Activated CD4-positive, CD25-positive, alpha-beta regulatory T cell (primary cell): ENCODE measurements around the gene TKTL1.
A peak's percentile ranks its signal among the peaks of the same experiment; 100 is the strongest.
"Not testable (repeated sequence)": the region's sequence is repeated elsewhere in the genome, so short reads cannot be mapped to it uniquely, and the experiment has no call there.

ENCODE experiments used
- DNase-seq, 4 experiments: peaks; one replicate each; lab custom pipeline; 2025; lab: John Stamatoyannopoulos, UW

The TKTL1 gene

DNA sequence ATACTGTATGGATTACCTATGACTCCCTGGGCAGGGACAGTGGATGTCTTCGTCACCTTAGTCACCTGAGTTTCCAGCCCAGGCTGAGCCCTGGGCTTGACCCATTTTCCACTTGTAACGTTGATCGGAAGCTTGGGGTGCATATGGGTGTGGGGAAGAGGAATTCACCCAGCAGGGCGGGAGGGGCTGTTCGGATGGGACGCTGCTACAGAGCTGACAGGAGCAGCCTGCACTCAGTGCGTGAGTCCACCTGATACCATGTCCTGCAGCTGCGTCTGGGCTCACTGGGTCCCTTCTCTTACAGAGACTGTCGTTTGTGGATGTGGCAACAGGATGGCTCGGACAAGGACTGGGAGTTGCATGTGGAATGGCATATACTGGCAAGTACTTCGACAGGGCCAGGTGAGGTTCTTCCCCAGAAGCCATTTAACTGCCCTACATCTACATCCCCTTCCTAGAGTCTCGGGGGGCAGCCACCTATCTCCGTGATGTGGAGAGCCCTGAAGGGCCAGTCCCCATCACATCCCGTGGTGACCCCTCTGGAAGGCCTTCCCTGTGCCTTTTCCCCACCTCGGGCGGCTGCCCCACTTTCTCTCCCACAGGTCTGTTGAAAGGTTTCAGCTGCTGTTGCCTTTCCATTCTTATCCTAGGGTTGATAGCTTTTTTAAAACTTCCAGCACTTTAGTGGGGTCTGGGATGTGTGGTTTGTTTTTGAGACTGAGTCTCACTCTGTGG lies 13.6 kb downstream of the TKTL1 start:
- DNase-seq, result no peak

DNA sequence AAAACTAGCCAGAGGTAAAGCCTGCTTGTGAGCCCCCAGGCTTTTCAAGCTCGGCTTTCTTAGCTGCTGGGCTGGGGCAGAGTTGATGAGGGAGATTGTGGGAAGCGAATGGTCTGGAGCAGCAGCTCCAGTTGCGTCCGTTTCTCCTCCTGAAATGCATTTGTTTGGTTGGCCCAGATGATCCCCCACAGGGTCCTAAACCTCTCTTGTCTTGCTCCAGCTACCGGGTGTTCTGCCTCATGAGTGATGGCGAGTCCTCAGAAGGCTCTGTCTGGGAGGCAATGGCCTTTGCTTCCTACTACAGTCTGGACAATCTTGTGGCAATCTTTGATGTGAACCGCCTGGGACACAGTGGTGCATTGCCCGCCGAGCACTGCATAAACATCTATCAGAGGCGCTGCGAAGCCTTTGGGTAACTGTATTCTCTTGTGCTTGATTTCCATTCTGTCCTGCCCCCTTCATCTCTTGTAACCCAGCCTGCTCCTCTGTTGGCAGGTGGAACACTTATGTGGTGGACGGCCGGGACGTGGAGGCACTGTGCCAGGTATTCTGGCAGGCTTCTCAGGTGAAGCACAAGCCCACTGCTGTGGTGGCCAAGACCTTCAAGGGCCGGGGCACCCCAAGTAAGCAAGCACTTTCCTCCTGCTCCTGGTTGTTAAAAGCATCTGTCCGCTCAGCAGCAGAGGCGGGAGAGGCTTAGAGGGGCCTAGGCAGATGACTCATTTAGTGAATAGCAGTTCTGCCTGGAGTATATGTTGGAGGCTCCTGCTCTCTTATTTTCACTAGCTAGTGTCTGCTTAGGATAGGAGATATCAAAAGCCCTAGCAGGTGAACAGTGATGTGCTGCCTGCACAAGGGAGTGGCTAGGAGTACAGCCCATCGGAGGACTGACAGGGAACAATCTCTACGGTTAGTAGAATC lies 15.3 kb downstream of the TKTL1 start:
- no peak for DNase-seq

DNA sequence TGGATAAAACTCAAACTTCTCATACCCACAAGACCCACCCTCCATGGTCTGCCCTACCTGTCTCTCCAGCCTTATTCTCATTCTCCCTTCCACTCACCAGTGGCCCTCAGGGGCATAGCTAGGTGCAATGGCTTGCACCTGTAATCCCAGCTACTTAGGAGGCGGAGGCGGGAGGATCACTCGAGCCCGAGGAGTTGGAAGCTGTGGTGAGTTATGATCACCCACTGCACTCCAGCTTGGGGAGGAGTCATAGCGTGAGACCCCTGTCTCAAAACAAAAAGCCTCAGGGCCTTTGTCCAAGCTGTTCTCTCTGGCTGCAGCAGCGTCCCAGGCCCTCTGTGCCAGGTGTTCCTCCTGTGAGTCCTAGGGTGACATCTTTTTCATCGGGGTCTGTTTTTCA lies 16.5 kb downstream of the TKTL1 start:
- no peak for DNase-seq

DNA sequence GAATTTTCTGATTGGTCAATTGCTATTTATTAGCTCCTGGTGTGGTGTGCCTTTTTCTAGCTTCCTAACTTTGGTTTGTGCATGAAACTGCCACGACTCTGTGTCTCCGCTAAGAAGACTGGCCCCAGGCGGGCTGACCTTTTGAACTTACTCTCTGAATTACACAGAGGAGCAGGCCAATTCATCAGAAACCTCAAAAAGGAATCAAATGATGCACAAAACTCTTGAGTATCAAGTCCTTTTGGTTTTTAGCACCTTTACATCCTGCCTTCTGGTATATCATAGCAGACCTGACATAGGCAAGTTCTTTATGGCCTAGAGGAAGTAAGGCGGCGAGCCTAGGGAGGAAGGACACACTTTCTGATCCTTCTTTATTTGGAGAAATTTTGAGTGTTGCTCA lies 17.6 kb downstream of the TKTL1 start:
- no peak for DNase-seq

DNA sequence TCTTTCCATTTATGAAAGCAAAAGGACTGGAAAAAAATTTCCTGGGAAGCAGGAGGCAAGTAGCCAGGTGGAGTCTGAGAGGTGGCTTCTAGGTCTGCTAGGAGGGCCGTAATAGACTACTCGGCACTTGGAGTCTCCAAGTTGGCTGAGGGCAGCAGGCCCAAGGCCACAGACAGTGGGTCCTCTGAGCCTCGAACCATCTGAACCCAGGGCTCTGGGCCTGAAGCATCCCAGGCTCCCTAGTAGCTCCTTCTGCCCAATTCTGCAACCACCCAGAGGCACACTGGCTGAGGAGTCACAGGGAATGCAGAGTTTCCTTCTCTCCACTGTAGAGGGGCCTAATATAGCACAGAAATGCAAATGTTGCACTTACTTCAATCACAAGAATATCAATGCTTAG lies 19.8 kb downstream of the TKTL1 start:
- DNase-seq, result no peak

DNA sequence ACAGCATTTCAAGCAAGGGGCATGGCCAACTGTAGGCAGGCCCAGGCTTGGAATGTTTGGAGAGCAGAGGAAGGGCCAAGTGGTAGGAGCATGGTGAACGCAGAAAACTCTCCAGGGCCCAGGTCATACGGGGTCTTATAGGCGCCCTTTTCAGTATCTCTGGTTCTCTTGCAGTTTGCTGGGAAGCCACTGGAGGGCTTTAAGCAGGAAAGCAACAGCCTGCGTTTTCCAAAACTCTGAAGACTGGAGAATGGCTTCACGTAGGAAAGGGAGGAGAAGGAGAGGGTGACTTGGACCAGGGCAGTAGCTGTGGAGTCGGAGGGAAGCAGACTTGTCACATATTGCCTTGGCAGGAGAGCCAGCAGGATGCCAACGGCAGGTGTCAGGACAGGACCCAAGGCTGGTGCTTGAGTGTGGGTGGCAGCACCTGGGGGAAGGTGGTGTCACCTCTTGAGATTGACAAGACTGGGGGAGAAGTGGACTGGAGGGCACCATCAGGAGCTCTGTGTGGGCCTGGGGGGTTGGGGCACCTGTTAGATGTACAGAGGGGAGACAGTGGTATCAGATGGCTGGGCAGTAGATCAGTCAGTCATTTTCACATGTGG lies 21.9 kb downstream of the TKTL1 start:
- DNase-seq, result no peak

DNA sequence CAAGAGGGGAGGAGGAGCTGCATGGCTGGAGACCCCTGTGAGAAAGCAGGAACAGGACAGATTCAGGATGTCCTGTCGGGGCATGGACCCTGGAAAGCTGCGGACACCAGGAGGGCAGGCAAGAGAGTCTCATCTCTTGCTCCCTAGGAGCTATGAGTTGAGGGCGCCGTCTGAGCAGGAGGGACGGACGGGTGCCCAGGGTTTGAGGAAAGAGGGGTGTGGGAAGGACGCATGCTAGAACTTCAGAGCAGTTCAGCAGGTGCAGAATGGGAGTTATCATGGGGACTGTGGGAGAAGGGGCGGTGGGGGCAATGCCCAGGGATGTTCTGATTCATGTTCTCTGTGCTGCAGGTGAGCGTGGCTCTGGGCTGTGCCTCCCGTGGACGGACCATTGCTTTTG lies 24.8 kb downstream of the TKTL1 start:
- DNase-seq, result no peak

DNA sequence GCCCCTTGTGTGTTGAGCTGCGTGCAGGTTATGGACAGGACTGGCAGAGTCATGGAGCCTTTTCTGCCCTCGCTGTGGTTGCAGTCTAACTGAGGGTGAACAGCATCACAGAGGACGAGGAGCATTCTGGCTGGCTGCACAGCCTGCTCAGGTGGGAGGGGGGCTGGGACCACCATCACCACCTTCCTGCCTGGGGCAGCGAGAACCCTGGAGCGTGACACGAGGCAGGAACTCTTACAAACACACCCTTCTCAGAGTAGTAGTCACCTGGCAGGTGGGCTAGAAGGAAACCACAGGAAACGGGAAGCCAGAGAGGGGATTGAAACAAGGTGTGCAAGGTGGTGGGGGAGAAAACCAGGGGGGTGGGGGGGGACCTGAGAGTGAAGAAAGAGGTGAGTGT lies 25.6 kb downstream of the TKTL1 start:
- DNase-seq, result no peak

DNA sequence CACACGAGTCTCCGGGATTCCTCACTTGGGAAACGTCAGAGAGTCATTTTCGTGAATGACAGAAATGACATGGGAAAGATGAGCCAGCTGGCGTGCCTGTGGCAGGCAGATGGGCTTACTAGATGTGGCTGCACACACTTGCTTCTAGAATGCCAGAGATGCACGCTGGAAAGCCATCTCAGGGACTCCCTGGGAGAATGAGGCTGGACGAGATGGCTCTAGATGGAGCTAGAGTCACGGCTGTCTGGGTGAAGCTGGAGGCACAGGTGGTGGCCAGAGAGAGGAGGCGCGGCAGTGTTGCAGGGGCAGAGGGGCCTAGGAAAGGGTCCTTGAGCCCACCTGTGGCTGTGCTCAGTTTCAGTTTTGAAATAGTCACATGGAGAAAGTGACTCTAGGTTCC lies 26.0 kb downstream of the TKTL1 start:
- DNase-seq, result no peak

DNA sequence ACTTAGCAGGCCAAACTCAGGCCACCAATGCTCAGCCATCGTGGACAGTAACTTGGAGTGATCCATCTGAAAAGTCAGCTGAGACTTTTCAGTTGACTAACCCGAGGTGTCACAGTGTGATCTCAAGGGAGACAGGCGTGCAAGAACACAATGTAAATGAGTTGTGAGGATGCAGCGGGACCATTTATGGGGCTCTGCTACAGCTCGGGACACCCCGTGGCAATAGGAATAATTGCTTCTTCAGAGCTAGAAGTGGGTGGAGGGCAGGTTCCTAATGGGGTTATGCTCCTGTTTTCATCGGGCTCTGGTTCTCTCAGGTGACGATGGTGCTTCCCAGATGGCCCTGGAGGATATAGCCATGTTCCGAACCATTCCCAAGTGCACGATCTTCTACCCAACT lies 27.3 kb downstream of the TKTL1 start:
- no peak for DNase-seq

DNA sequence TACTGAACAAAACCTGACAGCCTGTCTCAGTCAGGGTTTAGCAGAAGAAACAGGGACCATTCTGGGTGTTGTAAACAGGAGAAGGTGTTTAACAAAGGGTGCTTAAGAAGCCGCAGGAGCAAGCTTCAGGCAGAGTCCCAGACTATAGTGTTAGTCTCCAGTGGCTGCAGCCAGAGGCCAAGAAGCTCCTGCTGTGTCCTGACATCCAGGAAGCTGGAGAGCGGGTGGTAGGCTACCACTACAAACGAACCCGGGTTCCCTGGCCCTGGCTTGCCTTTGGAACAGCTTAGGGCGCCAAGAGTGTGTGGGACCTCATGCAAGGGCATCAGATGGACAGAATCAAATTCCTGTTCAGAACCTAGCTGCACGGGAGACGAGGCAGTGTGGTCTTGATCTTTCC lies 27.9 kb downstream of the TKTL1 start:
- DNase-seq, result no peak

DNA sequence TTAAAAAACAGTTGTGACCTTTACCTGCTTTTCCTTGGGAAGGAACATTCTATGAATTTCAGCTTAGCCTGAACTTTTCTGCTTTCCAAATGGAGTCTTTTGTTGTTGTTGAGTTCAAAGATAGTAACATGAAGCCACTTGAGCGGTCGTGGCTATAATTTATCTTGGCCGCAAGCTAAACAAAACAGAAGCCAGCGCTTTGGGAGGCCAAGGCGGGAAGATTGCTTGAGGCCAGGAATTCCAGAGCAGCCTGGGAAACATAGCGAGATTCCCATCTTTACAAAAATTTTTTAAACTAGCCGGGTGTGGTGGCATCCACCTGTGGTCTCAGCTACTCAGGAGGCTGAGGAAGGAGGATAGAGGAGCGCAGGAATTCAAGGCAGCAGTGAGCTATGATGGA lies 29.9 kb downstream of the TKTL1 start:
- no peak for DNase-seq

DNA sequence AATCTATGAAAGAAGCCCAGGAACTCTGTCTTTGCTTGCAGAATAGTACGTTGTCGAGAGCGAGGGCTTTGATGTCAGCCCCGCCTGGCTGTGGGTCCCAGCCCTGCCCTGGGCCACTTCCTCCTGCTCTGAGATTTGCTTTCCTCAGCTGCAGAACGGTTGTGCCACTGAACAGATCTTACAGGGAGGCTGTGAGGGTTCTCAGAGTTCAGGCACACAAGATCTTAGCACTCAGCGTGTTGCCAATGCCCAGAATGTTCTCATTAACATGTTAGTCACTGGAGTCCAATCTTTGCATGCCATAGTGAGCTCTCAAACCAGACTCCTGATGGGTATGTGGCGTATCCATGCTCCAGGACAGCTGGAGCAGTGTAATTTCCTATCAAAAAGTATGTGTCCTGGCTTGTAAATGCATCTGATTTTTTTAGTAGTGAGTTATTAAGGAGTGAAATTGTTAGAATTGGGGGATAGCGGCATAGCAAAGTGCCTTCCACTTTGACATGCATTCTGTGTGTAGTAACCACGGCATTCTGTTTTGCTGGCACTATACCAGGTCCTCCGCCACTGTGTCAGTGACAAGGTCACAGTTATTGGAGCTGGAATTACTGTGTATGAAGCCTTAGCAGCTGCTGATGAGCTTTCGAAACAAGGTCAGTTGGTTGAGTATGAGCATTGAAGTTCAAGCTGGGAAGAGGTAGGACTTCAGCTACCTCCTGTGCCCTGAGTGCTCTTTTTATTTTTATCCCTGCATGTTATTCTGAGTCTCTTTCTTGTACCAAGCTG lies 31.6 kb downstream of the TKTL1 start:
- DNase-seq, result peak in 2 of 4 experiments; percentile 23 to 25

DNA sequence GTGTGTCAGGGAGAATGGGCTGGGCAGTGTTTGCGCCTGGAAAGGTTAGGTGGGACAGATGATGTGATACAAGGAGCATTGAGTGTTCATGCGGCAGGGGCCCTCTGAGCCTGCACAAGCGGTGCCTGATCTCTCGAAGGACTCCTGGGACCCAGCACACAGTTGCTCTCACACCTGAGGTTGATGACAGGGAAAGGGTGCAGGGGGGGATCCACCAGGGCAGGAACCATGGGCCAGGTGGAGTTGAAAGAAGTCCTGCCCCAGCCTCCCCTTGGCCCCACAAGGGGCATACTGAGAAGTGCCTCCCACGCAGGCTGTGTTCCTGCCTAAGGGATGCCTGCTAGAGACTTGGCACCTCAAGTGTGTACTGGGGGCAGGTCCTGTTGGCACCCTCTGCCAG lies 33.1 kb downstream of the TKTL1 start:
- DNase-seq, result no peak

DNA sequence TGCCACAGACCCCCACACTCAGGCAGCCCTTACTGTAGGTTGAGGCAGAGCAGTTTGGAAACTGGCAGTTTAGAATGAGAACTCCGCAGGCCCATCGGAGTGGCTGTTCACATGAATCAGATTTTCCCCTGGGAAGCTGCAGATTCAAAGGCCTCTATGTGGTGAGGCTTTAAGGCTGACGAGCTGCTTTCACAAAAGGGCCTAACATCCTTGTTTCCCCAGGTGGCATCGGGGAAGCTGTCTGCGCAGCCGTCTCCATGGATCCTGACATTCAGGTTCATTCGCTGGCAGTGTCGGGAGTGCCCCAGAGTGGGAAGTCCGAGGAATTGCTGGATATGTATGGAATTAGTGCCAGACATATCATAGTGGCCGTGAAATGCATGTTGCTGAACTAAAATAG lies 33.7 kb downstream of the TKTL1 start:
- no peak for DNase-seq

DNA sequence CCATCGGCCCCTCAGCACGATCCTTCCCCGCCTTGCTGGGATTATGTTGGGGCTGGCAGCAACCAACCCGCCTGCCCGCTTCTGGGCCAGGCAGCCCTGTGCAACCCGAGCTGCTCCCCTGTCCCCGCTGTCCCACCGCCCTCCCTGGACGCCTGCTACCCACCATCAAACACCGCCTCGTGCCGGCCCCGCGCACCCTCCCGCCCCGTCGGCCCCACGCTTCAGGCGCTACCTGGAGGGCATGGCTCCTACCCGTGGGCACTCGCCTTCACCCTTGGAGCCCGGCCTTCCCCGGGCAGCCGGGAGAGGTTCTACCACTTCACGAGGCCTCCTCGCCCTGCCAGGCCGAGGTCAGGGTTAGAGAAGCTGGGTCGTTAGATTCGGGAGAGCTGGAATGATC lies 37.0 kb downstream of the TKTL1 start:
- DNase-seq, result no peak

DNA sequence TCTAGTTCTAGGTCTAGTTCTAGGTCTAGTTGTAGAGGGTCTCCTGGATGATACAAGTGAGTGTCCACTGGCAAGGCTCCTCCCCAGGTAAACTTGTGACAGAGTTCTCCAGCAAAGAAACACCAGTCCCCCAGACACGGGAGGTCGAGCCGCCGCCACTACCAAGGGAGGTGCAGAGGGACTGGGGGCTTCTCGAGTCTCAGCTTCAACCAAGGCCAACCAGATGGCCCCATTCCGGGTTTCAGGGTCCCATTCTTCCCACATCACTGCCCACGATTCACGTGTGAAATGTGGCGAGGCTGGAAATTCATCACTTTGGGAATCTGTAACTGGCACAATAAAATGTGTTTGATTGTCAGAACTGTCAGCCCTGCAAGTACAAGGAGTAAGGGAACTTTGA lies 37.5 kb downstream of the TKTL1 start:
- no peak for DNase-seq

DNA sequence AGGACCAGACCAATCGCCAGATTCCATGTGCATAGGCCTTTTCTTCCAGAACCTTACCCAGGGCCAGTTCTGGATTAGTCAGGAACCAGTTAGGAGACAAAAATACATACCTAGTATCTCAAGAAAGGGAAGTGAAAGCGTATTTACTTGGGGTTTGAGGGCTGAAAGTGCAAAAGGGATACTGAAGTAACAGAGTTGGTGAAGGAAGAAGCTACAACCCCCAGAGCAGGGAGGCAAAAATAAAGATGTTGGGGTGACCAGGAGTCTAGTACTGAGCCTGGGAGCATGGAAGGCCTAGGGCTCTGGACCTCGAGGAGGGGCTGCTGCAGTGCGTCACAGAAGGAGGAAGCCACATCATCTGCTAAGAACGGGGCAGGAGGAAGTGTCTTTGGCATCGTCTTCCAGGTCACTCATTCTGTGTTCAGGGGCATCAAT lies 38.3 kb downstream of the TKTL1 start:
- no peak for DNase-seq

DNA sequence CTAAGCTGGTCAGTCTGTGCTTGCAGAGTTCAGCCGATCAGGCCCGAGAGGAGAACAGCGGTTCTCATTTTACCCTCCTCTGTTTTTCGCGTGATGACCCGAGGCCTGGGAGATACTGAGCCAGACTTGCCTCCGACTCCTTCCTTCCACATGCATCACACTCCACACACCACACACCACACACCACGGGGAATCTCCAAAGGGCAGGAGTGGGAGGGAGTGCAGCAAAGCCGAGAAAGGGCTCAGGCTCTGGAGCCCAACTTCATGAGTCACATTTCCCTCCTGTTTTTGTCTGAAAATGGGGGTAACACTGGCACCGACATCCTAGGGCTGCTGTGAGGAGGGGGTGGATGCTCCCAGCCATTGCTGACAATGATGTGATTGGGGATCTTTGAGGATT lies 38.9 kb downstream of the TKTL1 start:
- no peak for DNase-seq

DNA sequence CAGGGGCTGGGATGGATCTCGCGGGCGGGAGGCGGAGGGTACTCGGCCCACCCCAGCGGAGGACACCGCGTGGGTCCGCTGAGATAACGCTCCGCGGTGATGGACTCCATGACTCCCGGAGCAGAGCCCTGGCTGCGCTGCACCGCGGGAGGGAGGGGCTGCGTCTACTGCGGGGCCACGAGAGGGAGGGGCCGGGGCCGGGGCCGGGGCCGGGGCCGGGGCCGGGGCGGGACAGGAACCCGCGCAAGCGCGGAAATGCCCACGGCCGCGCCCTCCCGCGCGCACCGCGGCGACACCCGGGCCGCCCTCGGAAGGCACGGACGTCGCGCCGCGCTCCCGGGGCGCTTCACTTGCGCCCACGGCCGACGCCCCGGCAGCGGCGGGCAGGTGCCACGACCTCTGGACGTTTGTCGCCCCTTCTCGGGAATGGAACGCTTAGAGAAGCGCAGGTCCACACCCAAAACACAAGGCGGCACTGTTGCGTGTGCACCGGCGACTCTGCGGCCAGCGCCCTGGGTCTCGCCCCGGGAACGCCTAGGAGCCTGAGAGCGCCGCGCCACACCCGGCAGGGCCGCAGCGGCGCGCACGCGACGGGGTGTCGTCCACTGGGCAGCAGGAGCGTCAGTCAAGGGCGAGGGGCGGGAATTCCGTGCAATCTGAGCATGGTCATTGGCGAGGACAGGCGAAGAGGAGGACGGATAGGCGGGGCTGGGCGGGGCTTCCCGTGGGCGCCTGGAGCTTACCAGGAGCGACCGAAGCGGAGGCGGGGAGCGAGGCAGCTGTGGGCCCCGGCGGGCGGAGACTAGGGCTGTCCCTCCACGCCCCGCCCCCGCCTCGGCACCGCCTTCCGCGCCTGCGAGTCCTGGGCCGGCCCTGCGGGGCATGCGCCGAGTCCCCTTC lies 46.1 kb downstream of the TKTL1 start:
- DNase-seq, result not testable (repeated sequence)

DNA sequence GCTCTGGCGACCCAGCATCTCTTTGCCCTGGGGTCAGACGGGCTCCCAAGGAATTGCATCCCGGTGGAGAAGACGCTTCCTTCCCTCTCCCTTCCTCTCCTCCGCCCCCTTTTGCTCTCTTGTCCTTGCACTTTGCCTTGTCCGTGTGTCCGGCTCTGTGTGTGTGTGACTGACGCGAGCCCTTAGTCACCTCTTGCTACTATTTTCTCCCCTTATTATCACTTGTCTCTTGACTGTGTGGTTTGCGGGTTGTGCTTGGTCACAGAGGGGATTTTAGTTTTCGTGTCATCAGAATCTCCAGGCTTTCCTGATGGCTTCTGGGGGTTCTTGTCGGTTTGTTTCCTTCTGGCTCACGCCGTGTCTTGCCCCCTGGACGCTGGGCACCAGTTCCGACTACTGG lies 47.5 kb downstream of the TKTL1 start:
- DNase-seq, result not testable (repeated sequence)
